GM21526 (cell line): Measurements from ENCODE around the gene UNCX.
"Not testable (repeated sequence)": the region's sequence is repeated elsewhere in the genome, so short reads cannot be mapped to it uniquely, and the experiment has no call there.

Experiments
- ATAC-seq: cut with Tn5 transposase; IDR thresholded peaks from one replicate; pipeline ENCODE4 v1.9.1; 2021; ENCODE audit warnings: moderate library complexity; ENCODE audit not compliant: unreplicated experiment, low FRiP score

The UNCX gene

DNA sequence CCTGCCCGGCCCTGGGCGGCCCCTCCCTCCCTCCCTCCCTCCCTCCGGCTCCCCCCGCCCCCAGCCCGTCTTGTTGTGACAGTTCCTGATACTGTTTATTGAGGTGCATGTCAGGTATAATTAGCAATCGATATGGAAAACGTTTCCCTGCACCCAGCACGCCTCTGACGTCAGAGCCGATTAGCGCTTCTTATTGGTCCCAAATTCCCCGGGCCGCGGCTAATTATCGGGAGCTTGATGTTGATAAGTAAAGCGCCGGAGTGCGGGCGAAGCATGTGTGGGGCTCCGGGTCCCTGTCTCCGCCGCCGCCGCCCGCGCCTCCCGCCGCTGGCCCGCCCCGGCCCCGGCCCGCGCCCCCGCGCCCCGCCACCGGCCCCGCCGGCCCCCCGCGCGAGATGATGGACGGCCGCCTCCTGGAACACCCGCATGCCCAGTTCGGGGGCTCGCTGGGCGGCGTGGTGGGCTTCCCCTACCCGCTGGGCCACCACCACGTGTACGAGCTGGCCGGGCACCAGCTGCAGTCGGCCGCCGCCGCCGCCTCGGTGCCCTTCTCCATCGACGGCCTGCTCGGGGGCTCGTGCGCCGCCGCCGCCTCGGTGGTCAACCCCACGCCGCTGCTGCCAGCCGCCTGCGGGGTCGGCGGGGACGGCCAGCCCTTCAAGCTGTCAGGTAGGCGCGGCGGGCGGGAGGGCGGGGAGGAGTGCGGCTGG lies at the start of gene UNCX:
UNCX (plus strand) TSS at position 250 of the 710 bp plus-strand sequence; CDS start at position 396, 146 bp downstream.
- ATAC-seq = no peak

GRCh38 chr7:1187127-1187526 lies 45.5 kb upstream of the UNCX start:
- ATAC-seq = no peak

GRCh38 chr7:1188720-1189294 lies 43.9 kb upstream of the UNCX start:
- ATAC-seq = no peak

- ATAC-seq = no peak
Observed at GRCh38 chr7:1189986-1190772, 42.5 kb upstream of the UNCX start.

DNA sequence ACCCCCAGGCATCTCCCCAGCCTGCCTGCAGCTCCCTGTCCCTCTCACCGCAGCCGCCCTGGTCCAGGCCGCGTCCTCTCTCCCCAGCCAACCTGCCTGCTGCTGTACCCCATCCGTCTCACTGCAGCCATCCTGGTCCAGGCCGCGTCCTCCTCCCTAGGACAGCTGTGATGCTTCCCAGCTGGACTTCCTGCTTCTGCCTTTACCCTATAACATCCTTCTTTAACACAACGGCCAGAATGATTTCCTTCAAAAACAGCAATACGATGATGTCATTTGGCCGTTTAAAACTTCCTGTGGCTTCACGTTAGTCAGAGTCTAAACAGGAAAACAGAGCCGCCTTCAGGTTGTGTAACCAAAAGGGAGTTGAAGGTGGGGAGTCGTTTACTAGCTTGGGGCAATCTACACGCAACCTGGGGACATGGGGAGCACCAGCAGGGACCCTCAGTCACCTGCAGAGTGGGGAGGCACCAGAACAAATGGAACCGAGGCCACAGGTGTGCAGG lies 40.4 kb upstream of the UNCX start:
- no peak for ATAC-seq

GRCh38 chr7:1193593-1194424 lies 38.9 kb upstream of the UNCX start:
- ATAC-seq = no peak

GRCh38 chr7:1196441-1196840 lies 36.2 kb upstream of the UNCX start:
- ATAC-seq = not testable (repeated sequence)

DNA sequence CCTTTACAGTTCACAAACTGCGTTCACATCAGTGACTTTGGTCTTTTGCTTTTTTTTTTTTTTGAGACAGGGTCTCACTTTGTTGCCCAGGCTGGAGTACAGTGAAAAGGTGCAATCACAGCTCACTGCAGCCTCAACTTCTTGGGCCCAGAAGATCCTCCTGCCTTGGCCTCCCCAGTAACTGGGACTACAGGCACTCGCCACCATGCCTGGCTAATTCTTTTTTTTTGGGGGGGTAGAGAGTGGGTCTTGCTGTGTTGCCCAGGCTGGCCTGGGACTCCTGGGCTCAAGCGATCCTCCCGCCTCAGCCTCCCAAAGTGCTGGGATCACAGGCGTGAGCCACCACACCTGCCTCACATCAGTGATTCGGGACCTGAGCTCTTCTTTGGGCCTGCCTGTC lies 35.7 kb upstream of the UNCX start:
- no peak for ATAC-seq

DNA sequence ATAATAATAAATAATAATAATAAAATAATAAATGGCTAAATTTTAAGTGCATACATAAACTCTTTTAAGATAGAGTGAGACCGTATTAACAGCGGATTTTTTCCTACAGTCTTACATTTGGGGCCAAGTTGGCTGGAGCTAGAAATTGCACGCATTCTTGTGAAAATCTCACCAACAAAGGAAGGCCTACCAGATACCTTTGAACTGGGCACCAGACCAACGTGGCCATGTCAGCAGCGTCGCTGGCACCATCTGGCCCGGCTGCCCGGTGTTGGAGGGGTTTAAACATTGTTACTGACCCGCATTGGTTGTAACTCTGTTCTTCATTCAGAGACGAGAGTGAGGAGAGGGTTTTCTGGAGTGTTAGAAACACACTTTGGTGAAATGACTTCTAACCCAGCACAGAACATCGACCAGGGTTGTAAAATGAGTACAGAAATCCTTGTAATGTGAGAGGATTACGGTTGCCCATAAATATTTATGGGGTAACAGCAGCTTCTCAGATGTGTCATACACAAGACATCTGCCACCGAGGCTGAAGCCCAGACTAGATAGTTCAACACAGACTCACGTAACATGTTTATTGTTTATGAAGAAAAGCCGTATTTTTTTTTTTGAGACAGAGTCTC lies 34.6 kb upstream of the UNCX start:
- no peak for ATAC-seq

GRCh38 chr7:1200045-1200444 lies 32.6 kb upstream of the UNCX start:
- ATAC-seq = no peak

DNA sequence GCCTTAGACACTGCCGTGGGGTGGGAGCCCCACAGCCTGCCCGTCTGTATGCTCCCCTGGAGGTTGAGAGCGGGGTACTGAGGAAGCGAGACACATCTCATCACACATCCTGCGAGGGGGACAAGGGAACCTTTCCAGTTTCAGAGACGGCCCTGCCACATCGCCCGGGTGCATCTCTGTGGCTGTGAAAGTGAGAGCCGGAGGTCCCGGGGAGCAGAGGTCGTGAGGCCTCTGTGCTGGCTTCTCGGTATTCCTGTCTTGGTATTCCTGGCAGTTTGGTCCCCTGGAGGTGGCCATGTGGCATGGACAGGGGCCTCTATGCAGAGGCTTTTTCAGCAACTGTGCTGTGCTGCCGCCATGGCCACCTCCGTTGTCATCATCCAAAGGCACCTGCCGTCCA lies 30.8 kb upstream of the UNCX start:
- no peak for ATAC-seq

DNA sequence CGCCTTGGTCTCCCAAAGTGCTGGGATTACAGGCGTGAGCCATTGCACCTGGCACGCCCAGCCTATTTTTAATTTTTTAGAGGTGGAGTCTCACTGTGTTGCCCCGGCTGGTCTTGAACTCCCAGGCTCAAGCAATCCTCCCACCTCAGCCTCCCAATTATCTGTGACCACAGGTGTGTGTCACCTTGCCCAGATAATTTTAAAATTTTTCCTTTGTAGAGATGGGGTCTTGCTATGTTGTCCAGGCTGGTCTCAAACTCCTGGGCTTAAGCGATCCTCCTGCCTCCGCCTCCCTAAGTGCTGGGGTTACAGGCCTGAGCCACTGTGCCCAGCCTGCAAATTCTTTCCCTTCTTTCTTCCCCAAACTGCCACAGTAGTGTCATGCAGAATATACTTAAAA lies 29.8 kb upstream of the UNCX start:
- ATAC-seq = not testable (repeated sequence)

DNA sequence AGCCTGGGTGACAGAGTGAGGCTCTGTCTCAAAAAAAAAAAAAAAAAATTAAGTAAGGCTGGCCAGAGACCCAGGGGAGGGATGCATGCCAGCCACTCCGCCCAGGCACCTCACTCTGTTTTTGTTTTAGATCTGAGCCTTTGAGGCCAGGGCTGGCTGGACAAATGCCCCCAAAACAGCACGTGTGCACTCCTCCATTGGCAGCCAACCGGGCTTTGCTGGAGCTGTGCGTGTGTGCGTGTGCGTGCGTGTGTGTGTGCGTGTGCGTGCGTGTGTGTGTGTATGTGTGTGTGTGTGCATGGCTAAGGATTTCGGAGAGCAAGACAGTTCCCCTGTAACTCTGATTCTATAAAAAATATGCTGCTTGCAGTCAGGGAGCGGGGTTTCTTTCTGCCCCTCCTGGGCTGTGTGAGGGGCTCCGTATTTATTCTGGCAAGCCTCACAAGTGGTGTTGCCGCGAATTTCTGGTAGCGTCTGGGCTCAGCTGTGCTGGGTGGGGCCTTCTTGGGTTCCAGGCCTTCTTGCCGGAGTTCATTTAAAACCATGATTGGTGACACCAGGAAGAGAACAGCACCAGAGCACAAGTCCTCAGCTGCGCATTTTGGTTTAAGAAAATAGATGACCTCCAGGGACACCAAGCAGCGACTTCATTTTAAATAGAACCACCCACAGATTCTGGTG lies 28.1 kb upstream of the UNCX start:
- no peak for ATAC-seq

DNA sequence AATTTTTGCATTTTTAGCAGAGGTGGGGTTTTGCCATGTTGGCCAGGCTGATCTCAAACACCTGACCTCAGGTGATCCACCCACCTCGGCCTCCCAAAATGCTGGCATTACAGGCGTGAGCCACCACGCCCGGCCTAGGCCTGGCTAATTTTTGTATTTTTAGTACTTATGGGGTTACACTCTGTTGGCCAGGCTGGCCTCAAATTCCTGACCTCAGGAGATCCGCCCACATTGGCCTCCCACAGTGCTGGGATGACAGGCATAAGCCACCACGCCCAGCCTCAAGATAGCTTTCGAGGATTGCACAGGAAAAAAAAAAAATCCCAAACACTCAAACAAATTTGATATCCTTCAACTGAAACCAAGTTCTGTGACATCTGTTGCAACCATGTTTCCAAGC lies 26.9 kb upstream of the UNCX start:
- ATAC-seq = not testable (repeated sequence)

- ATAC-seq = no peak
Observed at GRCh38 chr7:1209097-1209496, 23.6 kb upstream of the UNCX start.

DNA sequence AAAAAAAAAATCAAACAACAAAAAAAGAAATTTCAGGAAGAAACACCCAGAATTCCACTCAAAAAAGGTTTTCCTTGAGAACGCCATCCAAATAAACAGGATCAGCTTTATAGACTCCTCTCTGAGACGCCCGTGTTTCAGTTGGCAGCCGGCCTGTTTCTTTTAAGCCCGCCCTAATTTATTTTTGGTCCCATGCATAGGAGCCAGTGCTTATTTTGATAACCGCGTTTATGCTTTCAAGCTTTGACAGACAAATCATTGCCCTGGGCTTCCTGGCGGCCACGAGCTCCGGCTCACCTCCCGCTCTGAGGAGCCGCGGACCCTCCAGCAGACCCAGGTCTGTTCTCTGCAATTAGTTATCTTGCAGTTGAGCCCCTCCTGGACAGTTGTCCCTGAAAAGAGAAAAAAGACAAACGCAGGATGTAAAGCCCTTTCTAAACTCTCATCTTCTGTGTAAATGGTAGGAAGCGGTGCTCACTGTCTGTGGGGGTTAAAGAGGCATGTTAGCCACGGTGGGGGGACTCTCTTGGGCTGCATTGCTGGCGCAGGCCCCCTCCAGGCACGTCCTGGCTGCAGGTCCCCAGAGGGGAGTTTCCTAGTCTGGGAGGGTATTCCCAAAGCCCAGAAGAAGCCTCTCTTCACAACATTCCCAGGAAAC lies 22.2 kb upstream of the UNCX start:
- ATAC-seq = no peak

GRCh38 chr7:1210979-1211608 lies 21.6 kb upstream of the UNCX start:
- ATAC-seq = no peak

- no peak for ATAC-seq
Observed at GRCh38 chr7:1211611-1212010, 21.1 kb upstream of the UNCX start.

DNA sequence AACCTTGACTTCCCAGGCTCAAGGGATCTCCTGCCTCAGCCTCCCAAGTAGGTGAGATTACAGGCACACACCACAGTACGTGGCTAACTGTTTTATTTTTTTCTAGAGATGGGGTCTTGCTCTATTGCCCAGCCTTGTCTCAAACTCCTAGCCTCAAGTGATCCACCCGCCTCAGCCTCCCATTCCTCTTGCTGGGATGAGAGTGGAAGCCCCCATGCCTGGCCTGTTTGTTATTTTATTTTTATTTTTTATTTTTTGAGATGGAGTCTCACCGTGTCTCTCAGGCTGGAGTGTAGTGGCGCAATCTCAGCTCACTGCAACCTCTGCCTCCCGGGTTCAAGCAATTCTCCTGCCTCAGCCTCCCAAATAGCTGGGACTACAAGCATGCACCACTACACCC lies 20.6 kb upstream of the UNCX start:
- ATAC-seq = not testable (repeated sequence)
